ENCODE measurements around the gene USP5.

GRCh38 chr12:6833189-6833890, 18.6 kb upstream of the USP5 start:
- TF ChIP-seq CTCF (IDR thresholded peaks at IDR 0.05; ENCODE audit: insufficient read depth, low read depth, low read length) (no peak), EZH2 (IDR thresholded peaks at IDR 0.05; ENCODE audit: insufficient read depth, low read length) (no peak)

All from astrocyte (in vitro differentiated cells and primary cell).